Activated CD8-positive, alpha-beta memory T cell treated with anti-CD3 and anti-CD28 coated beads, Interleukin-2, amount 10 ng/mL, durations not matched to agents 7 days and 5 days (primary cell): ENCODE data around the gene ALG9. TPM values are rescaled to one million over a fixed set of nuclear protein-coding genes. Genes with fewer than 3 reads are reported as not detected.

Experiments
- ATAC-seq: fragments of 150-1000 bp; cut with Tn5 transposase; one replicate; pipeline ENCODE4 v1.10.0; 2021; ENCODE audit warnings: moderate library complexity
- CTCF ChIA-PET: fragments of 350-600 bp; sonication (Branson Sonifier 250); formaldehyde crosslinking; loops from one replicate; lab custom pipeline; 2021; ENCODE audit warnings: antibody characterized with exemption; lab: Charles Lee
- DNase-seq: peaks from one replicate; pipeline ENCODE4 v3.0.0-alpha.2; 2020
- H3K27ac Mint-ChIP-seq: one replicate; pipeline ENCODE4 v1.8.0; 2021; ENCODE audit warnings: mild to moderate bottlenecking, mixed read lengths
- H3K27me3 Mint-ChIP-seq: one replicate; pipeline ENCODE4 v1.8.0; 2021; ENCODE audit warnings: mixed read lengths
- H3K36me3 Mint-ChIP-seq: one replicate; pipeline ENCODE4 v1.8.0; 2021; ENCODE audit warnings: mild to moderate bottlenecking, mixed read lengths
- H3K4me1 Mint-ChIP-seq: one replicate; pipeline ENCODE4 v1.8.0; 2021; ENCODE audit warnings: mixed read lengths
- H3K4me3 Mint-ChIP-seq: one replicate; pipeline ENCODE4 v1.8.0; 2021; ENCODE audit warnings: mild to moderate bottlenecking, moderate library complexity, mixed read lengths
- H3K9me3 Mint-ChIP-seq: one replicate; pipeline ENCODE4 v1.8.0; 2022; ENCODE audit warnings: low read depth, mixed read lengths
- total RNA-seq, 2 experiments: library from RNA; stranded (reverse); gene quantifications; one replicate each; pipeline ENCODE4 v1.2.3, GENCODE V29; 2021

Gene ALG9, protein sequence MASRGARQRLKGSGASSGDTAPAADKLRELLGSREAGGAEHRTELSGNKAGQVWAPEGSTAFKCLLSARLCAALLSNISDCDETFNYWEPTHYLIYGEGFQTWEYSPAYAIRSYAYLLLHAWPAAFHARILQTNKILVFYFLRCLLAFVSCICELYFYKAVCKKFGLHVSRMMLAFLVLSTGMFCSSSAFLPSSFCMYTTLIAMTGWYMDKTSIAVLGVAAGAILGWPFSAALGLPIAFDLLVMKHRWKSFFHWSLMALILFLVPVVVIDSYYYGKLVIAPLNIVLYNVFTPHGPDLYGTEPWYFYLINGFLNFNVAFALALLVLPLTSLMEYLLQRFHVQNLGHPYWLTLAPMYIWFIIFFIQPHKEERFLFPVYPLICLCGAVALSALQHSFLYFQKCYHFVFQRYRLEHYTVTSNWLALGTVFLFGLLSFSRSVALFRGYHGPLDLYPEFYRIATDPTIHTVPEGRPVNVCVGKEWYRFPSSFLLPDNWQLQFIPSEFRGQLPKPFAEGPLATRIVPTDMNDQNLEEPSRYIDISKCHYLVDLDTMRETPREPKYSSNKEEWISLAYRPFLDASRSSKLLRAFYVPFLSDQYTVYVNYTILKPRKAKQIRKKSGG
- total RNA-seq = 10 to 100 TPM; 23.2 to 27.3 TPM

DNA sequence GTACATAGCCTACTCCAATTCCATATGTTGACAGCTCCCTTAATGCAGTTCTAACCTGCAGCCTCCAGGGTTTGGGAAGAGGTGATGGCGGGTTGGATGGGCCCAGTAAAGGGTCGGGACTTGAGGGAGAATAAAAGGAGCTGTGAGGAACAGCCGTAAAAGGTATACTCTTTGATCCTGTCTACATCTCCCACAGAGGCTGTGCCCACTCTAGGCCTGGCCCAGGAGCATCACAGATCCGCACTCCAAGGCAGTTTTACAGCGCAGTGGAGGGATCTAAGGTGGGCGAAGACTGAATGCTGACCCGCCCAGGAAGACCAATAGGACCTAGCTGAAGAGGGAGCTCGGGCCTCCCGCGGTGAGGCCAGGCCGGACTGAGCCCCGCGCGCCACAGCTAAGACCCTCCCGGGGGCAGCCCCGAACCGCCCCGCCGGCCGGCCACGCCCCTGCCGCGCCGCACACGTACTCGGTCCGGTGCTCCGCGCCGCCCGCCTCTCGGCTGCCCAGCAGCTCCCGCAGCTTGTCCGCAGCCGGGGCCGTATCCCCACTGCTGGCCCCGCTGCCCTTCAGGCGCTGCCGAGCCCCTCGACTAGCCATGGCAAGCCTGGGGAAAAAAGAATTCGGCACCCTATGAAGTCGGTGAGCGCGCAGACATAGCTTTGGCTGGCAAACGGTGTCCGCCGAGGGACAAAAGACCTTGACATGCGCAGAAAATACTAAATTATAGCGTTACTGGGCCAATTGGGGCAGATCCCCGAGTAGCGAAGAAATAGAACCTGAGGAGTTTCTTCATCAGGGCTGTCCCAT, at the start of gene ALG9:
Gene ALG9, minus strand, starts transcription at position 696 of the 807 bp plus-strand sequence. Its CDS starts 99 bp downstream, at position 597.
- DNase-seq (peak; percentile 91), ATAC-seq (peak; percentile 95)
- H3K4me3 Mint-ChIP-seq = peak within 1 kb of the TSS; percentile 89
- CTCF ChIA-PET = interaction anchor here (0.8 to 2.3 kb wide), 11 partner anchors 9 to 284 kb away, joined by 3 to 10 read pairs (median 5); no protein-coding TSS in a partner anchor
- peaks cover 30% of the 10 kb centered on the region for H3K4me1 Mint-ChIP-seq
- no peaks in the 10 kb centered on the region for H3K27me3 Mint-ChIP-seq
- peaks cover 29% of the 10 kb centered on the region for H3K36me3 Mint-ChIP-seq
- H3K9me3 Mint-ChIP-seq = no peaks in the 10 kb centered on the region
- peak within 1 kb of the TSS; percentile 88 for H3K27ac Mint-ChIP-seq

DNA sequence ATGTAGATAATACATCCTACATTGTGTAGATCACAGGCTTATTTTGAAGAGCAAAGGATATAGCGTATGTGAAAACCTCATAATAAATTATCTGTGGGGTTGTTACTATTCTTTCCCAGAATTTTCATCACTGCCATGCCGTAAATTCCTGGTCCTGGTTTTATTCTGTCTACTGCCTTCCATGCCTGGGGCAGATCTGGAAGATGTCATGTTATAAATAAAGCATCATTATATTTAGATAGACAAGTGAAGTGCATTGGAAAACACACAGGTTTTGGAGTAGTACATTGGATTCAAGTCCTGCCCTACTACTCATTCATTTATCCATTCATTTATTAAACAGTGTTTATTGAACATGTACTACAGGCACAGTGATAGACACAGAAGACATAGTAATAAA, 49.5 kb upstream of the ALG9 start:
- CTCF ChIA-PET = no interaction called here
- Mint-ChIP-seq H3K36me3 (no peaks in the 10 kb centered on the region), H3K27me3 (peaks cover 26% of the 10 kb centered on the region)

DNA sequence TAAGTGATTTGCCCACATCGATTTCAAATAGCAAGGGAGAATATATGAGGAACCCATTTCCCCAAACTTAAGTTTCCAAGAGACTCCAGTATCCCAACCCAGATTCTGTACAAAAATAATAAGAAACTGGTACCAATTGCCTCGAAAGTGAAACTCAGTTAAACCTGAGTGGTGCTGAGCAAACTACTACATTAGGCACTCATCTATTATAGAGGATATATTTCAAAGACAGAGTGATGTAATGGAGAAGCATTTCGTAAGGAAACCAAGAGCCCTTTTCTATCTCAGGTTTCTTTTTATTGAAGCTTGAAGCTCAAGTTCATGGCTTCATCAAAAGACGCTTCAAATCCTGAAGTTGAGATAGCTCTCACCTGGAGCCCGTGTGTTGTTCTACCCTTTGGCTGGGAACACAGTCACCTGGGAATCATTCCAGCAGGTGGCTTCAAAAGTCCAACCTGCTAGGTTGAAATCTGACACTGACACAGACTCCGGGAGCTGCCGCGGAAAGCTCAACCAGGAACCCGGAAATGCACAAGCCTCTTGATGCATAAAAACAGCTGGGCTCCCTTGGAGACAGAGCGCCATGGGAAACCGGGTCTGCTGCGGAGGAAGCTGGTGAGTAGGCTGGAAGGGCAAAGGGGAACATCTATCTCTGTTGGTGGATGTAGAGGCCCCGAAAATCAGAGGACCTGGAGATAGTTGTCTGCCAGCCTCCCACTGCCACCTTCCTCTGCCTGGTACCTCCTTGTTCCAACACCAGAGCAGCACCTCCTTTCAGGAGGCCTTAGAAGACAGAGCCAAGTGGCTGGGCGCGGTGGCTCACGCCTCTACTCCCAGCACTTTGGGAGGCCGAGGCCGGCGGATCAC, 47.2 kb upstream of the ALG9 start, which contains the start of gene C11orf52:
Gene C11orf52, plus strand, starts transcription at position 524 of the 867 bp plus-strand sequence. Its CDS starts 60 bp downstream, at position 584.
- CTCF ChIA-PET = interaction anchor here (1.5 kb wide), 1 partner anchor 8 kb away, joined by 7 read pairs; no protein-coding TSS in a partner anchor
- peaks cover 44% of the 10 kb centered on the region for H3K27me3 Mint-ChIP-seq
- H3K4me3 Mint-ChIP-seq = no peak within 1 kb of the TSS
- no peaks in the 10 kb centered on the region for H3K36me3 Mint-ChIP-seq
- no peaks in the 10 kb centered on the region for H3K4me1 Mint-ChIP-seq
- H3K9me3 Mint-ChIP-seq = no peaks in the 10 kb centered on the region
- ATAC-seq (no peak), DNase-seq (no peak)
- no peak within 1 kb of the TSS for H3K27ac Mint-ChIP-seq

More for the DNA sequence above, 49.5 kb upstream of the ALG9 start:
- H3K27ac Mint-ChIP-seq = no peak overlapping the region
- no peak for DNase-seq
- no peak for ATAC-seq
- no peaks in the 10 kb centered on the region for H3K9me3 Mint-ChIP-seq
- H3K4me3 Mint-ChIP-seq = no peak overlapping the region
- peaks cover 6% of the 10 kb centered on the region for H3K4me1 Mint-ChIP-seq

DNA sequence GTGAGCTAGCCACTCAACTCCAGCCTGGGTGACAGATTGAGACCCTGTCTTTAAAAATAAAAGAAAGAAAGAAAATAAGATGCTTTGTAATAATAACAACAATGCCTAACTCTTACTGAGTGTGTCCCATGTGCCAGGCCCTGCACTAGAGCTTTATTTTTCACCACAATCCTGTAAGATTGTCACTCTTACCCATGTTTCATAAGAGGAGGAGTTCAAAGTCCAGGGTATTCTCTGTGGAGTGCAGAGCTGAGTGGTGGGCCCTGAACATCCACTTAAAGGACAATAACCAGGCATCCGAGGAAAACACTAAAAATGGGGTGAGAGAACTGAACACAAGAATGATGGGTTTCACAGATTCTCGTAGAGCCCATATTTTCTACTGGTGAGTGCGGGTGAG, 46.4 kb upstream of the ALG9 start:
- no peaks in the 10 kb centered on the region for H3K36me3 Mint-ChIP-seq
- no peak for DNase-seq
- no peaks in the 10 kb centered on the region for H3K9me3 Mint-ChIP-seq
- CTCF ChIA-PET = interaction anchor here (1.5 kb wide), 1 partner anchor 9 kb away, joined by 7 read pairs; no protein-coding TSS in a partner anchor
- H3K27me3 Mint-ChIP-seq = peaks cover 48% of the 10 kb centered on the region
- no peak overlapping the region for H3K27ac Mint-ChIP-seq
- ATAC-seq = no peak
- no peaks in the 10 kb centered on the region for H3K4me1 Mint-ChIP-seq
- H3K4me3 Mint-ChIP-seq = no peak overlapping the region

DNA sequence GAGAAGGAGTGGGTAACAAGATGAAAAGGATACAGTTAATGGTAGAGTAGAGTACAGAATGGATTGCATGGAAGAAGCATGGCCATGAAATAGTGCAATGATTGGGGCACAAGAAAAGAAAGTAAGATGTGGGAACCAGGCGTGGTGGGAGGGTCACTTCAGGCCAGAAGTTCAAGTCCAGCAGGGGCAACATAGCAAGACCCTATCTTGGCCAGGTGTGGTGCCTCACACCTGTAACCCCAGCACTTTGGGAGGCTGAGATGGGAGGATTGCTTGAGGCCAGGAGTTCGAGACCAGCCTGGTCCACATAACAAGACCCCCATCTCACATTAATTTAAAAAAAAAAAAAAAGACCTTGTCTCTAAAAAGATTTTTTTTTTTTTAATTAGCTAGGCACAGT, 45.9 kb upstream of the ALG9 start:
- Mint-ChIP-seq H3K27me3 (peaks cover 49% of the 10 kb centered on the region), H3K9me3 (no peaks in the 10 kb centered on the region), H3K4me1 (no peaks in the 10 kb centered on the region), H3K4me3 (no peak overlapping the region), H3K36me3 (no peaks in the 10 kb centered on the region), H3K27ac (no peak overlapping the region)
- DNase-seq (no peak), ATAC-seq (no peak)
- CTCF ChIA-PET = interaction anchor here (1.5 kb wide), 1 partner anchor 10 kb away, joined by 7 read pairs; no protein-coding TSS in a partner anchor

DNA sequence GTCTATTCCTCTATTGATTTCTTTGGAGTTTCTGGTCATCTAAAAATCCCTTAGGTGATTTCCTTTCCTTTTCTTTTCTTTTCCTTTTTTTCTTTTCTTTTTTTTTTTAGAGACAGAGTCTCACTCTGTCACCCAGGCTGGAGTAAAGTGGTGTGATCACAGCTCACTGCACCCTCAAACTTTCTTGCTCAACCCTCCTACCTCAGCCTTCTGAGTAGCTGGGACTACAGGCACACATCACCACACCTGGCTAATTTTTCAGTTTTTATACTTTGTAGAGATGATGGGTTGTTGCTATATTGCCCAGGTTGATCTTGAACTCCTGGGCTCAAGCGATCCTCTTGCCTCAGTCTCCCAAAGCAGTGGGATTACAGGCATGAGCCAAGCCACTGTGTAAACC, 45.4 kb upstream of the ALG9 start:
- Mint-ChIP-seq H3K4me1 (no peaks in the 10 kb centered on the region), H3K27ac (no peak overlapping the region), H3K27me3 (peaks cover 54% of the 10 kb centered on the region), H3K4me3 (no peak overlapping the region), H3K9me3 (no peaks in the 10 kb centered on the region), H3K36me3 (no peaks in the 10 kb centered on the region)
- CTCF ChIA-PET = interaction anchor here (1.5 kb wide), 1 partner anchor 10 kb away, joined by 7 read pairs; no protein-coding TSS in a partner anchor
- DNase-seq = no peak
- no peak for ATAC-seq

DNA sequence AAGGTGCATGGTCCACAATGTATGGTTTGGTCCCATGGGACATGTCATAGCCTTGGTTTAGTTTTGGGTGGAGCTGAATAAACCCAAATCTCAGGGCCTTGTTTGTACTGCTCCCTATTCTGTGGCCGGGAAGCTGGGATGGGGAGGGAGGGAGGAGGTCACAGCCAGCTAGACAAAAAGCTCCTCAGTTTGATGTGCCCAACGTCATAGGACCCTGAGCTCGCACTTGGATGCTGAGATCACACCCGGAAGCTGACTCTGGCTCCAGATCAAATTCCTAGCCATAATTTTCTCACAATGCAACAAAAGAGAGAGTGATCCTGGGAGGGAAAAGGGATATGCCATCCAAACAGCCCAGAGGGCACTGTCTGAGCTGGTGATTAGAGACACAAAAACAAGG, 42.6 kb upstream of the ALG9 start:
- CTCF ChIA-PET = interaction anchor here (0.6 kb wide), 1 partner anchor 18 kb away, joined by 3 read pairs; no protein-coding TSS in a partner anchor
- Mint-ChIP-seq H3K27ac (no peak overlapping the region), H3K9me3 (no peaks in the 10 kb centered on the region), H3K4me1 (no peaks in the 10 kb centered on the region), H3K36me3 (no peaks in the 10 kb centered on the region), H3K27me3 (peaks cover 66% of the 10 kb centered on the region), H3K4me3 (no peak overlapping the region)
- ATAC-seq (no peak), DNase-seq (no peak)

DNA sequence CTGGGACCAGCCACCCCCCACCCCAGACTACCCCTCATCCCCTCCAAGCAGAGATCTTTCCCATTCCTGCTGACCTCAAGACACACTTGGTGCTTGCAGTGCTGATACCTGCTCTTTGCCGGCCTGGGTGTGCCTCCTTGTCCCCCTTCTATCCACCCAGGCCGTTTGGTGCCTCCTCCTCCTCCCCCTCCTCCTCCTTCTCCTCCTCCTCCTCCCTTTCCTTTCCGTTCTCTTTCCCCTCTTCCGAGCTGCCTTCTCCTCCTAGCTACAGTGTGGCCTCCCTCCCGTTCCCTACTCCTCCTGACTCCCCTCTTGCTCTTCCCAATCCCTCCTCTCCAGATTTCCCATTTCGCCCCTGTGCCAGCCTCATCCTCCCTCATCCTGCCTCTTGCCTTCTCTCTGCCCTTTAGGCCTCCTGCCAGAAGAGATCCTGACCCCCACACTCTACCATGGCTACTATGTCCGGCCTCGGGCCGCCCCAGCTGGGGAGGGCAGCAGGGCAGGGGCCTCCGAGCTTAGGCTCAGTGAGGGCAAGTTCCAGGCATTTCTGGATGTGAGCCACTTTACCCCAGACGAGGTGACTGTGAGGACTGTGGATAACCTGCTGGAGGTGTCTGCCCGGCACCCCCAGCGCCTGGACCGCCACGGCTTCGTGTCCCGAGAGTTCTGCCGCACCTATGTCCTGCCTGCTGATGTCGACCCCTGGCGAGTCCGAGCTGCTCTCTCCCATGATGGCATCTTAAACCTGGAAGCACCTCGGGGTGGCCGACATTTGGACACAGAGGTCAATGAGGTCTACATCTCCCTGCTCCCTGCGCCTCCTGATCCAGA, 41.9 kb upstream of the ALG9 start:
- Mint-ChIP-seq H3K27ac (no peak overlapping the region), H3K4me1 (no peaks in the 10 kb centered on the region), H3K36me3 (no peaks in the 10 kb centered on the region), H3K27me3 (peaks cover 69% of the 10 kb centered on the region), H3K4me3 (no peak overlapping the region), H3K9me3 (no peaks in the 10 kb centered on the region)
- DNase-seq (no peak), ATAC-seq (no peak)
- CTCF ChIA-PET = no interaction called here

DNA sequence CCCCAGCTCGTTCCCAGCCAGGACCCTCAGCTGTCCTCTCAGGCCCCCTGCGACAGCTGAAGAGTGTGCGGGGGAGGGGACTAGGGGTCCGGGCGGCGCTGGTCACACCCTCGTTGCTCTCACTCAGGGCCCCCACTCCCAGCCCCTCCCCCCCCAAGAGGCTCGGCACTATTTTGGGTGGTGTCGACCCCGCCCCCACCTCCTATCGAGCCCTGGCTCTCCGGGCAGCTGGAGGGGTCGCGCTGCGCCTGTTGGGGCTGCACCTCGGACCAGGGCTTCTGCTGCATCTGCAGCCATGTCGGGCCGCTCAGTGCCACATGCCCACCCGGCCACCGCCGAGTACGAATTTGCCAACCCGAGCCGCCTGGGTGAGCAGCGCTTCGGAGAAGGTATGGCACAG, 41.2 kb upstream of the ALG9 start, which contains the start of gene HSPB2:
Gene HSPB2, plus strand, starts transcription at position 200 of the 400 bp plus-strand sequence. Its CDS starts 96 bp downstream, at position 296.
- Mint-ChIP-seq H3K36me3 (no peaks in the 10 kb centered on the region), H3K4me1 (no peaks in the 10 kb centered on the region), H3K27ac (no peak within 1 kb of the TSS), H3K9me3 (no peaks in the 10 kb centered on the region), H3K27me3 (peaks cover 69% of the 10 kb centered on the region), H3K4me3 (no peak within 1 kb of the TSS)
- CTCF ChIA-PET = no interaction called here
- no peak for ATAC-seq
- no peak for DNase-seq

DNA sequence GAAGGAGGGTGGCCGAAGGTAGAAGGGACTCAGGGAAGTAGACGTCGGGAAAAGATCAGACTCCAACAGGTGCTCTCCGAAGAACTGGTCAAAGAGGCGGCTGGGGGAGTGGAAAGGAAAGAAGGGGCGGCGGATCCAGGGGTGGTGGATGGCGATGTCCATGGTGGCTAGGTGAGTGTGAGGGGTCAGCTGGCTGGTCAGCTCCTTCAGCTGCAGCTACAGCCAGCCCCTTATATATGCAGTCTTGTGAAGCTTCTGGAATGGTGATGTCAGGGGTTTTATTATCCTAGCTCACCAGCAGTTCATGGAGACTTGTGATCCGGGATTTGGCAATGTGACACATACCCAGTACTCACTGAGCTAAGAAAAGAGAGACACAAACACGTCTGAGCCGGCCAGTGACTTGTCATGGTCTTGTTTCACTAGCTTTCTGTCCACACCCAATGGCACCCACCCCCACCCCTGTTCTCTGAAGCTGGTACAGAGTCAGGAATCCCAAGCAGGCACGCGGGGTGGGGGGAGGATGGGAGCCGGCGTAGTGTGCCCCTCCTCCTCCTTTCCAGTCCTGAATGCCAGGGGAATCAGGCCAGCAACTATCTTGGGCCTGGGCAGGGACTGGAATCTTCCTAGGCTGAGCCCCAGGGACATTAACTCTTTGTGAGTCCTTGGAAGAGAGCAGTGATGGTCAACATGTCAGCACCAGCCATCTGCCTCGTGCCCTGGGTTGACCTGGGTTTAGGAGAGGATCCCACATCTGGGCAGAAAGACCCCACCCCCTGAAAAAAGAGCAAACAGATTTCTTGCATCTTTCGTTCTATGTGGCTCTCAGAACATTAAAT, 40.4 kb upstream of the ALG9 start, which contains the start of gene CRYAB:
Gene CRYAB, minus strand, starts transcription at position 208 of the 839 bp plus-strand sequence. Its CDS starts 46 bp downstream, at position 162.
- DNase-seq (no peak), ATAC-seq (no peak)
- H3K36me3 Mint-ChIP-seq = no peaks in the 10 kb centered on the region
- H3K27ac Mint-ChIP-seq = no peak within 1 kb of the TSS
- CTCF ChIA-PET = no interaction called here
- no peak within 1 kb of the TSS for H3K4me3 Mint-ChIP-seq
- peaks cover 66% of the 10 kb centered on the region for H3K27me3 Mint-ChIP-seq
- no peaks in the 10 kb centered on the region for H3K9me3 Mint-ChIP-seq
- no peaks in the 10 kb centered on the region for H3K4me1 Mint-ChIP-seq
